Measurements from ENCODE around the gene DOCK2. TPM values are rescaled to one million over a fixed set of nuclear protein-coding genes. Genes with fewer than 3 reads are reported as not detected.

Gene DOCK2
- total and polyA plus RNA-seq, 2 donors (not counting 3 experiments of a cell fraction or from before 2014, with no cell fraction given) = 0.62 to 4.8 TPM

DNA sequence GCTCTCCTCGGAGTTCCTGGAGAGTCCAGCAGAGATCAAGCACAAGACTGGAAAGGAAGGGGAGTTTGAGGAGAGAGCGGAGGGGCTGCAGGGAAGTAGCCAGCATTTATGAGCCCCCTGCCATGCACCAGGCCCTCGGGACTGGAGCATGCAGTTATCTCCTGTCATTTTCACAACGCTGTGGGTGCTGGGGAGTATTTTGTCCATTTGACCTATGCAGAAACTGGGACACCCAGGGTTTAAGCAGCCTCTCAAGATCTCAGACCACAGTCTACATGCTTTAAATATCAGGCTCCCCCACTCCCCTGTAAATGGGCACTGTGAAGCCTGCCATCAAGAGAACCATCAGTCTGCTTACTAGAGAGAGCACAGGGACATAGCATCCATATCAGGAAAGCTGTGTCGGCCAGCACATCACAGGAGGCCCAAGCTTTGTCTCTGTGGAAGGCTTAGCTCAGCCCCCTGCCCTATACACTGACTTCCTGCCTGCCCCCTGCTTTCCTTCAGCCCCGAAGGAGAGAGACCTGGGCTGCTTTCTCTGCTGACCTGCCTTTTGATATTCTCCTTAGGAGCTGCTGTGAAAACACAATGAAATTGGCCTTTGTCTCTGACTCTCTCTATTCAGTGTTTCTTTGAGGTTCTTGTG is 475.9 kb downstream of the DOCK2 start:
- Histone ChIP-seq H3K4me2 (ENCODE audit: insufficient read depth, low read length) (no peak overlapping the region), H3K36me3 (ENCODE audit: control insufficient read depth in 2 of 2, extremely low read depth in 1 of 2, insufficient read depth in 2 of 2, low read length in 2 of 2) (no peaks in the 10 kb centered on the region), H3K79me2 (ENCODE audit: control insufficient read depth, insufficient read depth, low read length) (no peaks in the 10 kb centered on the region), H4K20me1 (replicated peaks; ENCODE audit: control insufficient read depth, extremely low read depth, insufficient read depth, low read length) (no peaks in the 10 kb centered on the region), H3K9ac (replicated peaks; ENCODE audit: extremely low read depth, insufficient read depth, low read length) (no peak overlapping the region), H3K4me3 (replicated peaks in 1 of 3; ENCODE audit: insufficient read depth in 1 of 3, low read depth in 1 of 3, low read length in 3 of 3) (no peak overlapping the region), H3K9me3 (replicated peaks; ENCODE audit: control insufficient read depth, insufficient read depth, low read length) (no peaks in the 10 kb centered on the region), H3K9me1 (replicated peaks; ENCODE audit: control insufficient read depth, extremely low read depth, insufficient read depth, low read length) (no peaks in the 10 kb centered on the region), H2AFZ (ENCODE audit: low read depth, low read length) (no peak overlapping the region), H3K27me3 (ENCODE audit: control insufficient read depth in 2 of 2, insufficient read depth in 2 of 2, low read length in 2 of 2) (no peaks in the 10 kb centered on the region), H3K4me1 (ENCODE audit: control insufficient read depth, extremely low read depth, insufficient read depth, low read length) (no peaks in the 10 kb centered on the region), H3K27ac (ENCODE audit: insufficient read depth, low read depth, low read length) (no peak overlapping the region)
- POLR2A ChIA-PET = no interaction called here
- intact Hi-C loops (cut with micrococcal nuclease) (no loop called here), dilution Hi-C loops (cut with MboI; ENCODE audit: extremely low pct_ligation_motif_present, low sequenced_read_pairs) (no loop called here)
- DNase-seq (ENCODE audit: low read depth, low spot score) = no peak
- TF ChIP-seq EZH2 (IDR thresholded peaks at IDR 0.05; ENCODE audit: borderline replicate concordance, low read depth, low read length, severe bottlenecking) (no peak), MYC (IDR thresholded peaks at IDR 0.05; ENCODE audit: low read depth, low read length) (no peak), POLR2AphosphoS5 (IDR thresholded peaks at IDR 0.05; ENCODE audit: insufficient read depth, low read depth, low read length) (no peak), FOS (IDR thresholded peaks at IDR 0.05; ENCODE audit: borderline replicate concordance, insufficient read depth, low read length) (no peak), JUN (IDR thresholded peaks at IDR 0.05; ENCODE audit: borderline replicate concordance, insufficient read depth, insufficient read length, low read depth) (no peak), GATA2 (IDR thresholded peaks at IDR 0.05; ENCODE audit: insufficient read depth, insufficient read length, low read depth, low read length) (no peak), POLR2A (IDR thresholded peaks at IDR 0.05; ENCODE audit: low read depth, low read length) (no peak)
- TF ChIP-seq, protein P1, sequence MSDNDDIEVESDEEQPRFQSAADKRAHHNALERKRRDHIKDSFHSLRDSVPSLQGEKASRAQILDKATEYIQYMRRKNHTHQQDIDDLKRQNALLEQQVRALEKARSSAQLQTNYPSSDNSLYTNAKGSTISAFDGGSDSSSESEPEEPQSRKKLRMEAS (IDR thresholded peaks at IDR 0.05; ENCODE audit: insufficient read depth, insufficient read length) = no peak
- TF ChIP-seq, protein P2, sequence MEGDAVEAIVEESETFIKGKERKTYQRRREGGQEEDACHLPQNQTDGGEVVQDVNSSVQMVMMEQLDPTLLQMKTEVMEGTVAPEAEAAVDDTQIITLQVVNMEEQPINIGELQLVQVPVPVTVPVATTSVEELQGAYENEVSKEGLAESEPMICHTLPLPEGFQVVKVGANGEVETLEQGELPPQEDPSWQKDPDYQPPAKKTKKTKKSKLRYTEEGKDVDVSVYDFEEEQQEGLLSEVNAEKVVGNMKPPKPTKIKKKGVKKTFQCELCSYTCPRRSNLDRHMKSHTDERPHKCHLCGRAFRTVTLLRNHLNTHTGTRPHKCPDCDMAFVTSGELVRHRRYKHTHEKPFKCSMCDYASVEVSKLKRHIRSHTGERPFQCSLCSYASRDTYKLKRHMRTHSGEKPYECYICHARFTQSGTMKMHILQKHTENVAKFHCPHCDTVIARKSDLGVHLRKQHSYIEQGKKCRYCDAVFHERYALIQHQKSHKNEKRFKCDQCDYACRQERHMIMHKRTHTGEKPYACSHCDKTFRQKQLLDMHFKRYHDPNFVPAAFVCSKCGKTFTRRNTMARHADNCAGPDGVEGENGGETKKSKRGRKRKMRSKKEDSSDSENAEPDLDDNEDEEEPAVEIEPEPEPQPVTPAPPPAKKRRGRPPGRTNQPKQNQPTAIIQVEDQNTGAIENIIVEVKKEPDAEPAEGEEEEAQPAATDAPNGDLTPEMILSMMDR (IDR thresholded peaks at IDR 0.05; ENCODE audit: extremely low read depth in 1 of 2, insufficient read depth in 1 of 2, low read depth in 1 of 2, low read length in 2 of 2) = no peak
- no TSS peak for BruUV-seq (replicated peaks)
- FAIRE-seq = no peak
- CTCF ChIA-PET = interaction anchor here (1.4 kb wide), 1 partner anchor 13 kb away, joined by 3 read pairs; no protein-coding TSS in a partner anchor
